T-helper 1 cell treated with Interleukin-12 subunit alpha and Interleukin-12 subunit beta and Interleukin-4 antibody, amounts not matched to agents 30 μg/mL and 1 μg/mL, for 36 hours (primary cell): Measurements from ENCODE around the gene OR10H3.

Source experiments
- H3K27ac Mint-ChIP-seq: one replicate; pipeline ENCODE4 v1.8.0; 2021; ENCODE audit warnings: mild to moderate bottlenecking, mixed read lengths
- H3K27me3 Mint-ChIP-seq: one replicate; pipeline ENCODE4 v1.8.0; 2021; ENCODE audit warnings: low read depth, mixed read lengths
- H3K36me3 Mint-ChIP-seq: one replicate; pipeline ENCODE4 v1.8.0; 2021; ENCODE audit warnings: low read depth, mixed read lengths
- H3K4me1 Mint-ChIP-seq: one replicate; pipeline ENCODE4 v1.8.0; 2021; ENCODE audit warnings: low read depth, mixed read lengths
- H3K4me3 Mint-ChIP-seq: one replicate; pipeline ENCODE4 v1.8.0; 2021; ENCODE audit warnings: mild to moderate bottlenecking, moderate library complexity, mixed read lengths
- H3K9me3 Mint-ChIP-seq: one replicate; pipeline ENCODE4 v1.8.0; 2021; ENCODE audit warnings: mixed read lengths

Gene OR10H3

GRCh38 chr19:15737722-15738121 is at the start of gene OR10H3:
OR10H3 (plus strand) TSS chr19:15737985; CDS start chr19:15741393, 3,408 bp downstream.
- H3K27ac Mint-ChIP-seq = no peak within 1 kb of the TSS
- no peaks in the 10 kb centered on the region for H3K27me3 Mint-ChIP-seq
- peaks cover 21% of the 10 kb centered on the region for H3K9me3 Mint-ChIP-seq
- no peaks in the 10 kb centered on the region for H3K36me3 Mint-ChIP-seq
- H3K4me3 Mint-ChIP-seq = no peak within 1 kb of the TSS
- no peaks in the 10 kb centered on the region for H3K4me1 Mint-ChIP-seq

- Mint-ChIP-seq H3K27ac (no peak overlapping the region), H3K36me3 (no peaks in the 10 kb centered on the region), H3K4me1 (no peaks in the 10 kb centered on the region), H3K9me3 (no peaks in the 10 kb centered on the region), H3K4me3 (no peak overlapping the region), H3K27me3 (peaks cover 4% of the 10 kb centered on the region)
Measured at GRCh38 chr19:15696654-15697194, 41.1 kb upstream of the OR10H3 start.

- Mint-ChIP-seq H3K9me3 (no peaks in the 10 kb centered on the region), H3K36me3 (no peaks in the 10 kb centered on the region), H3K4me3 (no peak overlapping the region), H3K27ac (no peak overlapping the region), H3K4me1 (no peaks in the 10 kb centered on the region), H3K27me3 (peaks cover 4% of the 10 kb centered on the region)
Measured at GRCh38 chr19:15701757-15702533, 35.8 kb upstream of the OR10H3 start.

GRCh38 chr19:15702534-15702930 is 35.3 kb upstream of the OR10H3 start:
- no peak overlapping the region for H3K4me3 Mint-ChIP-seq
- peaks cover 4% of the 10 kb centered on the region for H3K27me3 Mint-ChIP-seq

GRCh38 chr19:15714638-15715037 is 23.1 kb upstream of the OR10H3 start:
- Mint-ChIP-seq H3K36me3 (no peaks in the 10 kb centered on the region), H3K4me3 (no peak overlapping the region), H3K9me3 (no peaks in the 10 kb centered on the region), H3K27ac (no peak overlapping the region), H3K4me1 (no peaks in the 10 kb centered on the region), H3K27me3 (no peaks in the 10 kb centered on the region)

More at GRCh38 chr19:15702534-15702930, 35.3 kb upstream of the OR10H3 start:
- Mint-ChIP-seq H3K9me3 (no peaks in the 10 kb centered on the region), H3K27ac (no peak overlapping the region), H3K36me3 (no peaks in the 10 kb centered on the region), H3K4me1 (no peaks in the 10 kb centered on the region)

GRCh38 chr19:15715642-15716041 is 22.1 kb upstream of the OR10H3 start:
- no peaks in the 10 kb centered on the region for H3K4me1 Mint-ChIP-seq
- no peaks in the 10 kb centered on the region for H3K36me3 Mint-ChIP-seq
- H3K27me3 Mint-ChIP-seq = peaks cover 3% of the 10 kb centered on the region
- no peak overlapping the region for H3K27ac Mint-ChIP-seq
- no peak overlapping the region for H3K4me3 Mint-ChIP-seq
- H3K9me3 Mint-ChIP-seq = no peaks in the 10 kb centered on the region

GRCh38 chr19:15717809-15718208 is 20.0 kb upstream of the OR10H3 start:
- no peaks in the 10 kb centered on the region for H3K4me1 Mint-ChIP-seq
- no peaks in the 10 kb centered on the region for H3K36me3 Mint-ChIP-seq
- no peak overlapping the region for H3K4me3 Mint-ChIP-seq
- peaks cover 20% of the 10 kb centered on the region for H3K27me3 Mint-ChIP-seq
- H3K9me3 Mint-ChIP-seq = no peaks in the 10 kb centered on the region
- no peak overlapping the region for H3K27ac Mint-ChIP-seq

GRCh38 chr19:15721268-15721667 is 16.5 kb upstream of the OR10H3 start:
- Mint-ChIP-seq H3K36me3 (no peaks in the 10 kb centered on the region), H3K4me1 (no peaks in the 10 kb centered on the region), H3K9me3 (no peaks in the 10 kb centered on the region), H3K27ac (no peak overlapping the region), H3K4me3 (no peak overlapping the region), H3K27me3 (peaks cover 26% of the 10 kb centered on the region)

GRCh38 chr19:15722956-15723355 is 14.8 kb upstream of the OR10H3 start:
- Mint-ChIP-seq H3K4me1 (no peaks in the 10 kb centered on the region), H3K4me3 (no peak overlapping the region), H3K27me3 (peaks cover 27% of the 10 kb centered on the region), H3K36me3 (no peaks in the 10 kb centered on the region), H3K9me3 (no peaks in the 10 kb centered on the region), H3K27ac (no peak overlapping the region)

- Mint-ChIP-seq H3K4me1 (no peaks in the 10 kb centered on the region), H3K27me3 (peaks cover 9% of the 10 kb centered on the region), H3K36me3 (no peaks in the 10 kb centered on the region), H3K9me3 (no peaks in the 10 kb centered on the region), H3K4me3 (no peak within 1 kb of the TSS), H3K27ac (no peak within 1 kb of the TSS)
Measured at GRCh38 chr19:15727724-15728123, 10.1 kb upstream of the OR10H3 start, which contains the start of gene OR10H2. OR10H2 (plus strand) TSS chr19:15728024; CDS start chr19:15728044, 20 bp downstream.

- Mint-ChIP-seq H3K9me3 (no peaks in the 10 kb centered on the region), H3K36me3 (no peaks in the 10 kb centered on the region), H3K4me3 (no peak overlapping the region), H3K27ac (no peak overlapping the region), H3K27me3 (peaks cover 6% of the 10 kb centered on the region), H3K4me1 (no peaks in the 10 kb centered on the region)
Measured at GRCh38 chr19:15730538-15730937, 7.2 kb upstream of the OR10H3 start.

- Mint-ChIP-seq H3K27me3 (no peaks in the 10 kb centered on the region), H3K4me1 (no peaks in the 10 kb centered on the region), H3K36me3 (no peaks in the 10 kb centered on the region), H3K27ac (no peak overlapping the region), H3K9me3 (no peaks in the 10 kb centered on the region), H3K4me3 (no peak overlapping the region)
Measured at GRCh38 chr19:15732388-15732787, 5.4 kb upstream of the OR10H3 start.

- Mint-ChIP-seq H3K4me3 (no peak overlapping the region), H3K27me3 (no peaks in the 10 kb centered on the region), H3K27ac (no peak overlapping the region), H3K4me1 (no peaks in the 10 kb centered on the region), H3K9me3 (no peaks in the 10 kb centered on the region), H3K36me3 (no peaks in the 10 kb centered on the region)
Measured at GRCh38 chr19:15733895-15734294, 3.9 kb upstream of the OR10H3 start.

- peaks cover 7% of the 10 kb centered on the region for H3K27me3 Mint-ChIP-seq
- H3K36me3 Mint-ChIP-seq = no peaks in the 10 kb centered on the region
- H3K9me3 Mint-ChIP-seq = peaks cover 21% of the 10 kb centered on the region
- H3K4me3 Mint-ChIP-seq = no peak overlapping the region
- no peaks in the 10 kb centered on the region for H3K4me1 Mint-ChIP-seq
- H3K27ac Mint-ChIP-seq = no peak overlapping the region
Measured at GRCh38 chr19:15740785-15741184, 3.0 kb downstream of the OR10H3 start.

GRCh38 chr19:15748239-15748638 is 10.5 kb downstream of the OR10H3 start:
- Mint-ChIP-seq H3K4me1 (no peaks in the 10 kb centered on the region), H3K4me3 (no peak overlapping the region), H3K27ac (no peak overlapping the region), H3K9me3 (no peaks in the 10 kb centered on the region), H3K27me3 (peaks cover 32% of the 10 kb centered on the region), H3K36me3 (no peaks in the 10 kb centered on the region)
